CD4-positive, alpha-beta T cell treated with Interleukin-4 for 1 hour (primary cell): ENCODE data around the gene CCNI2.
"Not testable (repeated sequence)": the region's sequence is repeated elsewhere in the genome, so short reads cannot be mapped to it uniquely, and the experiment has no call there.

Source experiments
- DNase-seq, 2 donors: peaks; one replicate each; pipeline ENCODE4 v3.0.0-alpha.2; 2020 to 2022

CCNI2 gene

DNA sequence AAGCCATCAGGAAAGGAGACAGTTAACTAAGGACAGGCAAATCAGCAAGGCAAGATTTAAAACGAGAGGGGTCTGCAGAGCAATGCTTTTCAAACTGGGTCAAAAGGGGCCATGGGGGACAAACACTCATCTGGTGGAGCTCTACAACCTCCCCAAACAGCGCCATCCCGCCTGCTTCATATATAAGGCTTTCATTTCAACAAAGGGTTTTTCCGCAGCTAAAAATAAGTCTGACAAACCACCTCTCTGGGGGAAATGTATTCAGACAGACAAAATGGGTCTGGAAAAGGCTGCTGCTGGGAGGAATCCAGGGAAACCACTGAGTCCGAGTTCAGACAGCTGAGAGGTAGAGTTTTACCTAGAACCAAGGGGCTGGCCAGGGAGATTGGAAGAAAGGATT, 38.1 kb downstream of the CCNI2 start:
- no peak for DNase-seq

GRCh38 chr5:132785864-132786263, 38.6 kb downstream of the CCNI2 start:
- no peak for DNase-seq

DNA sequence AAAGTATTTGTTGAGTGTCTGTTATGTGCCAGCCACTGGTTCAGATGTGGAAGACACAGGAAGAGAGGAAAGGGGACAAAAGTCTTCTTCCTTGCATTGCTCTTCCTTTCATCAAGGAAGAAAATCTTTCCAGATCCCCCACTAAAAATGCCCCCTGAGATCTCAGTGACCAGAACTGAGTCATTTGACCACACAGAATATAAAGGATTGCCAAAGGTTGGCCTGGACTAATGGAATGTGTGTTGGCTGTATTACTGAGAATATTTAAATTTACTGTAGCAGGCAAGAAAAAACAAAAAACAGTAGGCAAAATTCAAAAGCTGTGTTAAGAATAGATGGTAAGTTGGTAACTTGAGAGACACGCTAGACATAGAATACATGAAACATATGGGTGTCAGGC, 39.9 kb downstream of the CCNI2 start:
- no peak for DNase-seq

GRCh38 chr5:132788508-132788907, 41.3 kb downstream of the CCNI2 start:
- DNase-seq = no peak

GRCh38 chr5:132788990-132789886, 42.0 kb downstream of the CCNI2 start:
- no peak for DNase-seq

- no peak for DNase-seq
Observed at GRCh38 chr5:132790201-132790865, 43.1 kb downstream of the CCNI2 start.

DNA sequence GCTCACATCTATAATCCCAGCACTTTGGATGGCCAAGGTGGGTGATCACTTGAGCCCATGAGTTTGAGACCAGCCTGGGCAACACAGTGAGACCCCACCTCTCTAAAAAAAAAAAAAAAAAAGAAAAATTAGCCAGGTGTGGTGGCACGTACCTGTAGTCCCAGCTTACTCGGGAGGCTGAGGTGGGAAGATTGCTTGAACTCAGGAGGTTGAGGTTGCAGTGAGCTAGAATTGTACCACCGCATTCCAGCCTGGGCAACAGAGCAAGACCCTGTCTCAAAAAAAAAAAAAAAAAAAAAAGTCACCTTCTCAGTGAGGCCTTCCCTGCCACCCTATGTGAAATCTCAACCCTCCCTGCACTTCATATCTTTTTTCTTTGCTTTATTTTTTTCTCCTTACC, 43.8 kb downstream of the CCNI2 start:
- DNase-seq = no peak

GRCh38 chr5:132797651-132798050, 50.4 kb downstream of the CCNI2 start:
- no peak for DNase-seq

- DNase-seq = no peak
Observed at GRCh38 chr5:132799392-132799791, 52.2 kb downstream of the CCNI2 start.

DNA sequence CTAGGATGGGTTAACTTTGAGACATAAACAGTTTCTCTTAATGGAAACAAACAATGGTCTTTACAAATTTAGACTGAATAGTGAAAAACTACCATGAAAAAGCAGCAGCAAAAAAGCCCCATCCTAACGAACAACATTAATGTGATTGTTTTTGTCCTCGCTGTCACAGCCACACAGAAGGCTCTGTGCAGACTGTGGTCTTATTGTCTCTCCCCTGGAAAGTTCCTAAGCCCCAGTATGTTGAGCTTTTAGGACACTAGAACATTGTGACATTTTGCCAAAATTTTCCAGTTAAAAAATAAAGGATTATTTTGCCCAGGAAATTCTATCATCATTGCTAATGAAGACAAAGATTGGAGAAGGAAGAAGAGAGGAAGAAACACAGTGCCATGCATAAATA, 53.3 kb downstream of the CCNI2 start:
- DNase-seq = no peak

DNA sequence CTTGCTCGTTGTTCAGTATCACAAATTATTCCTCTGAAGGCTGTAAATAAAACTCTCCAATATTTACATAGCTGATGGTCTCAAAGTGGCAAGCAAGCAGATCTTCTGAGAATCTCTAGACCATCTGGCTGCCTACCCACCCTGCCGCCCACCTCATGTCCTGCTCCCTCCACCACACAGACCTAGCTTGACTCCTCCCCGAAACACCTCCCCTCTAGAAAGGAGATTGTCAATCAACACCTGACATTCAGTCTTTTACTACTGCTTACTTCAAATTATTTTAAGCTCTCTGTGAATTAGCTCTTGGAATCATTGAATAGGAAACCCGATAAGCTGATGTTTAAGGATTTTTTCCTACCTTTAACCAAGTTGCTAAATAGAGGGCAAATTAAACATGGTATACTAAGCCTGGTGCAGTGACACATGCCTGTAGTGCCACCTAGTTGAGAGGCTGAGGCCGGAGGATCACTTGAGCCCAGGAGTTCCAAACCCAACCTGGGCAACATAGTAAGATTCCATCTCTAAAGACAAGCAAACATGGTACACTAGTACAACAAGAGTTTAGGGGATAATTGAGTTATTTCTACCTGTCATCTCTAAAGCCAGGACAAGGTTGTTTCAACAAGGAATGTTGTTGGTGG, 54.9 kb downstream of the CCNI2 start:
- no peak for DNase-seq

DNA sequence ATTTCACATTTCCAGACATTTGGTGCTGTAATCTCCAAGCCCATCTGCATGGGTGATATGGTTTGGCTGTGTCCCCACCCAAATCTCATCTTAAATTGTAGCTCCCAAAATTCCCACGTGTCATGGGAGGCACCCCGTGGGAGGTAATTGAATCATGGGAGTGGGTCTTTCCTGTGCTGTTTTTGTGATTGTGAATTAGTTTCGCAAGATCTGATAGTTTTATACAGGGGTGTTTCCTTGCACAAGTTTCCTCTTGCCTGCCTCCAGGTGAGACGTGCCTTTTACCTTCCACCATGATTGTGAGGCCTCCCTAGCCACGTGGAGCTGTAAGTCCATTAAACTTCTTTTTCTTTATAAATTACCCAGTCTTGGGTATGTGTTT, 55.5 kb downstream of the CCNI2 start:
- not testable (repeated sequence) for DNase-seq
